Measurements from ENCODE around the gene TAF1C.

TAF1C gene

DNA sequence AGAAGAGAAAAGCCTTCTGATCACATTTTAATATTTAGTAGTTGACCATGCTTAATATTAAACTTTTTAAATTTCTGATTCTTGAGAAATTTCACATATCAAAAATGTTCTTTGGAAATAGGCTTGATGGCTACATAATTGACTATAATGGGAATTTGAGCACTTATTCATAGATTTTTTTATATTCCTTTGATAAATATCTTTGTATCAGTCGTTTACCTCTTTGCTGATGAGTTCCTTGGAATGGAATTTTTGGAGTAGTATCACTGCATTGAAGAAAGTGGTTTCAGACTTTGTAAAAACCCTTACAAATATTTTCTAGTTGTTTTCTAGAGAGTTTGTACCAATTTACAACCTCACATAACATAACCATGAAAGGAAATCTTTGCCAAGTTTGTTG, 27.1 kb downstream of the TAF1C start:
- no peak for DNase-seq (ENCODE audit: low spot score)

DNA sequence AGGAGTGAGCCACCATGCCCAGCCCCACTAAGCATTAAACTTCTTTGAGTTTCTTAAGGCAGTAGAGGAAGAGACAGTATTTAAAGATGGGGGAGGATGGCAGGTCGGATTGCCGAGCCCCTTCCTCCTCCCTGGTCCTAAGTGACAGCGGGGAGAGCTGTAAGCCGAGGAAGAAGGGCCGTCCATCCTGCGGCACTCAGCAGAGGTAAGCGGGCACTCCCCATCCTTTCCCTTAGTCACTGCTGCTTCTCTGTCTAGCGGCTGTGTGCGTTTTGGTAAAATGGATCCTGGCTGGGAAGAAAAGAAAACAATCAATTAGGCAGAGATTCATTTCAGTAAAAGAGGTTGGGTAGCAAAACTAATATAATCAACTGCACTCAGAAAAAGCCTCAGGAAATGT, 27.9 kb downstream of the TAF1C start:
- no peak for DNase-seq (ENCODE audit: low spot score)

DNA sequence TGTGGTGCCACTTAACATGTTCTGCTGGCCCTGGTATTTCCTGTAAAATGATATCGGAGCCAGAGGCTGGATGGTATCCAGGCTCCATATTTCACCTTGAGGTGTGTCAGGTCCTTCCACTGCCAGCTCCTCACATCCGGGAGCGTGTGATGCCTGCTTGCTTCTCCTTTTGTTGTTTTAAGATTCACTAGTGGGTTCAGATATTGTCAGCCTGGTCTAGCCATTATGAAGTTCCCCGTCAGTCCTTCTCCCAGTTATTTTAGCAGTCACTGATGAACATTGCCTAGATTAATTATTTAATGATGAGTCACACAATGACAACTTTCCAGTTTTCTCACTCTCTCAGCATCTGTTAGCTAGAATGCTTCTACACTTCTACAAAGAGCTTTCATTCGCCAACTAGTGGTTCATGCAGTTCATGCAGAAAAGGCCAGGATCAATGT, 30.5 kb downstream of the TAF1C start:
- no peak for DNase-seq (ENCODE audit: low spot score)

DNA sequence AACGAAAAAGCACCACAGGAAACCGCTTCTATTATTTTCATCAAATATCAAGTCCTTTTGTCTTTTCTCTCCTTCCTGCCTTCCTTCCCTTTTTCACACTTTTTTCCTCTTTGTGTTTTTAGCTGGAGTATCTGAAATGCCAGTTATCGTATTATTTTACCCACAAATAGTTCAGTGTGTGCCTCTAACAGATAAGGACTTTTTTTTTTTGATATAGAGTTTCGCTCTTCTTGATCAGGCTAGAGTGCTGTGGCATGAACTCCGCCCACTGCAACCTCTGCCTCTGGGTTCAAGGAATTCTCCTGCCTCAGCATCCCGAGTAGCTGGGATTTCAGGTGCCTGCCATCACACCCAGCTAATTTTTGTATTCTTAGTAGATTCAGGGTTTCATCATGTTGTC, 31.1 kb downstream of the TAF1C start:
- DNase-seq (ENCODE audit: low spot score): no peak

DNA sequence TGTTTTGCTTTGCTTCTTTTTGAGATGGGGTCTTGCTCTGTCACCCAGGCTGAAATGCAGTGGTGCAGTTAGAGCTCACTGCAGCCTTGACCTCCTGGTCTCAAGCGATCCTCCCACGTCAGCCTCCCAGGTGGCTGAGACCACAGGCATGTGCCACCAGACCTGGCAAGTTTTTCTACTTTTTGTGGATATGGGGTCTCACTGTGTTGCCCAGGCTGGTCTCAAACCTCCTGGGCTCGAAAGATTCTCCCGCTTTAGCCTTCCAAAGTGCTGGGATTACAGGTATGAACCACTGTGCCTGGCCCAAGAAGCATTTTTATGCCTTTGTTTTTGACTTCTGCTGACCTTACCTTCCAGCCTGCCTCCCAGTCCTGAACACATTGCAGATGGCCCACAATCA, 31.6 kb downstream of the TAF1C start:
- no peak for DNase-seq (ENCODE audit: low spot score)

DNA sequence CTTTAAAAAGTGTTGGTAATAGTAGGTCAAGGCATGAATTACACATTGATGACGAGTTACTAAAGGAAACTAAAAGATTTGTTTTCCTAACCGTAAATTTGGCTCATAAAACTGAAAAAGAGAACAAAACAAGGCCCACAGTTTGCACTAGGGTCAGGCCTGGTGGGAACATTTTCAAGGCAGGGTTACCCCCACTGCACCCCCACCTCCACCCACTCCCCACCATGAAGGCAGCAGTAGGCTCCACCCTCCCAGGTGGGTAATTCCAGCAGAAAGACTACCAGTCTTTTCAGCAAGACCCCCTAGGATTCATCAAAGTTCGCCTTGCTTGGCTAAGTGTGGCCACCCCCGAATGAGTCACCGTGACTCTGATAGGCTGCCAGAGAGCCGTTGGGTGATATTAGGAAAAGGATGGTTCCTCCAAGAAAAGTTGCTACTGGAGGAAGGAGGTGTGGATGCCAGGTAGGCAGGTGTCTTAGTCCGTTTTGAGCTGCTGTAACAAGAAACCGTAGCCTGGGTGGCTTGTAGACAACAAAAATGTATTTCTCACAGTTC, 33.1 kb downstream of the TAF1C start:
- peak; percentile 23 for DNase-seq (ENCODE audit: low spot score)

DNA sequence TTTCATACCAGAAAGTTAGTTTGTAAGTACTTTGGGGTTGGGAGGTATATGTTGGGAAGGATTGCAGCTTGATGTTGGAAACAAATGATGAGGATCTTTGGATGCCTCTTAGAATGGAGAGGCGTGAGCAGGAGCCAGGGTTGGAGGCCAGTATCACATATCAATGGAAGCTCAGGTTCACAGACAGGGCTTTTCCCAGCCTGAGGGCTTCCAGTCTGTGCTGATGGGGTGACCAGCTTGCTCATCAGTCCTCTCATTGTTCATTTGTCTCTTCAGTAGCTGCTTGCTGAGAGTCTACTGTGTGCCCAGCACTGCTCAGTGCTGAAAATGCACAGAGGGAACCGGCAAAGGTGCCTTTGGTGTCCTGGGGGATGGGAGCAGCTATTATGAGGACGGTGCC, 35.9 kb downstream of the TAF1C start:
- DNase-seq (ENCODE audit: low spot score): no peak

DNA sequence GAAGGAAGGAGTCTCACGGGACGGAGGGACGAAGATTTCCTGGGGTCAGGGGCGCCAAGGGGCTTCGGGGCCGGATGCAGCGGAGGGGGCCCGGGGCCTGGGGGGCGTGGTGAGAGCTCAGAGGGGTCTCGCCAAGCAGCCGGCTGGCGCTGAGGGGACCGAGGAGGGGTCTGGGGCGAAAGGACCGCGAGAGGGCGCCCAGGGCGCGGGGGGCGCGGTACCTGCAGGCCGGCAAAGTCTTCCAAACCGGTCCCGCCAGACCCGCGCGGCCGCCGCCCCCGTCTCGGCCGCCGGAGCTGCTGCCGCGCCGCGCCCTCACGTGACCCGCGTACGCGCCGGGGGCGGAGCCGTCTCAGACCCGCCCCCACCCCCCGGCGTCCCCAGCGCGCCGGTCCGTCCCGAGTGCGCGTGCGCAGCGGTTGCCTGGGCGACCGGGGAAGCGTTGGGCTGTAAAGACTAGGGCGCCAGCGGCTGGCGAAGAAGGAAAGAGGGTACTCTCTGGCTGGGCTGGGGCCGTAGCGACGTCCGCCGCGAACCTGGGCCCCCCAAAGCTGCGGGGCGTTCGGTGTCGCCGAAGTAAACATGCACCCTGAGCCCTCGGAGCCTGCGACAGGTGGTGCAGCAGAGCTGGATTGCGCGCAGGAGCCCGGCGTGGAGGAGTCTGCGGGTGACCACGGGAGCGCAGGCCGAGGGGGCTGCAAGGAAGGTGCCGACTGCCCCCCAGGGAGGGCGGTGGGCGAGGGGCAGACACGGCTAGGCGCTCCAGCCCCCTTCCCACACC, 41.8 kb downstream of the TAF1C start, which contains the start of the genes DNAAF1 and HSDL1:
Gene DNAAF1 (plus strand): TSS at position 450 of the 781 bp plus-strand sequence. CDS start 133 bp downstream, at position 583.
Gene HSDL1 (minus strand): TSS at position 319 of the 781 bp plus-strand sequence. CDS start 13,856 bp downstream, outside the sequence.
- DNase-seq (ENCODE audit: low spot score): peak; percentile 99

DNA sequence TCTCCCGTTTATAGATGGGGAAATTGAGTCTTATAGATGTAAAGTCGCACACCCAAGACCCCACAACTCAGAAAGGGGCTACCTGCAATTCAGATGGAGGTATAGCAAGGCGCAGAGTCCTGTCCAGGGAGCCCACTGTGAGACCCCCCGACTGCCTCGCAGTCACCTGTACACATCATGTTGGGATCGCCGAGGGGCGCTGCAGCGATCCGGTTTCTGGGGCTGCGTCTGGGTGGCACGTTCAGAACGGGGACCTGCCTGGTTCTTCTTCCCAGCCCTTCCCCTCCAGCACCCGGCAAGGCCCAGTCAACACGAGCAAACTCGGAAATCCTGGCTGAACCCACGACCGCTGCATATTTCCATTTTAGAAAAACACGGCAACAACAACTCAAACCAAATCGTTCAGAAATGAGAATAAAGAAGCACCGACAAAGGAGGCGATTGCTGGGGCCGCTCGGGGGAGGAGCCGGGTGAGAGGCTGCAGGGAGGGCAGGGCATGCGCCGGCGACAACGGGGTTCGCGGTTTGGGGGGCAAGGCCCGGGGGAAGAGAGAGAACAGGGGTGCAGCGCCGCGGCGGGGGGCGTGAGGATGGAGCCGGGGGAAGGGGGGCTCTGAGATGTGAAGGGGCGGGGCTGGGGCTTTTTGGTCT, 42.5 kb downstream of the TAF1C start:
- peak; percentile 41 for DNase-seq (ENCODE audit: low spot score)

DNA sequence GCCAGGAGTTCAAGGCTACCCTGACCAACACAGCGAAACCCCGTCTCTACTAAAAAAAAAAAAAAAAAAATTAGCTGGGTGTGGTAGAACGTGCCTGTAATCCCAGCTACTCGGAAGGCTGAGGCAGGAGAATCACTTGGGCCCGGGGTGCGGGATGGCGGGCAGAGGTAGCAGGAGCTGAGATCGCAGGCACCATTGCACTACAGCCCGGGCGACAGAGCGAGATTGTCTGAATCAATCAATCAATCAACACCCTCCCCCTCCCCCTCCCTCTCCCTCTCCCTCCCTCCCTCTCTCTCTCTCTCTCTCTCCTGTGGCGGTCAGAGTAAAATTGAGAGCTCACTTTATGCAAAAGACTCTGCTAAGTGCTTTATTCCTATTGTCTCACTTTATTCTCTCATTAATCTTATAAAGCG, 43.1 kb downstream of the TAF1C start:
- DNase-seq (ENCODE audit: low spot score): no peak

DNA sequence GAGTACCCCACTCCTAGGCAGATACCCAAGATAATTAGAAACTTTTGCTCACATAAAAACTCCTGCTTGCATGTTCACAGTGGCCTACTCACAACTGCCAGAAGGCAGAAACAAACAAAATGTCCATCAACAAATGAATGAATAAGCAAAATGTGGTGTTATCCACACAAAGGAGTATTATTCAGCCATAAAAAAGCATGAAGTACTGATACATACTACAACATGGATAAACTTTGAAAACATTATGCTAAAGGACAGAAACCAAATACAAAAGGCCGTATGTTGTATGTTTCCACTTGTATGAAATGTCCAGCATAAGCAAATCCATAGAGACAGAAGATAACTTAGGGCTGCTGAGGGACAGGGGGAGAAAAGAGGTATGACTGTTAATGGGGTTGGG, 43.8 kb downstream of the TAF1C start:
- DNase-seq (ENCODE audit: low spot score): no peak

DNA sequence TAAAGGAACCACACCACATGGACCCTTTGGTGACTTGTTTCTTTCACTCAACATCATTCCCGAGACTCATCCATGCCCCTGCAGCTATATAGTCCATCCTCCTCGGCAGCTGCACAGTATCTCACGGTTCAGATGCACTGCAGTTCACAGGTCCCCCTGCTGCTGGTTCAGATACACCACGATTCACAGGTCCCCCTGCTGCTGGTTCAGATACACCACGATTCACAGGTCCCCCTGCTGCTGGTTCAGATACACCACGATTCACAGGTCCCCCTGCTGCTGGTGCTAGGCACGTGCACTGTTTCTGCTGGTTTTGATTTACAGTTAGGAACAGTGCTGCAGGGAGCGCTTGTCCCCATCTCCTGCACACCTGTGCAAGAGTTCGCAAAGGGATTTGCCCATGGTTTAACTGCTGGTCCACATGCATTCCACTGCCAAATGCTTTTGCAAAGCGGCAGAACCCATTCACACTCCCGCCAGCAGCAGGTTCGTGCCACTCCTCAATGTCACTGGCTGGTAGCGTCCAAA, 45.6 kb downstream of the TAF1C start:
- no peak for DNase-seq (ENCODE audit: low spot score)

DNA sequence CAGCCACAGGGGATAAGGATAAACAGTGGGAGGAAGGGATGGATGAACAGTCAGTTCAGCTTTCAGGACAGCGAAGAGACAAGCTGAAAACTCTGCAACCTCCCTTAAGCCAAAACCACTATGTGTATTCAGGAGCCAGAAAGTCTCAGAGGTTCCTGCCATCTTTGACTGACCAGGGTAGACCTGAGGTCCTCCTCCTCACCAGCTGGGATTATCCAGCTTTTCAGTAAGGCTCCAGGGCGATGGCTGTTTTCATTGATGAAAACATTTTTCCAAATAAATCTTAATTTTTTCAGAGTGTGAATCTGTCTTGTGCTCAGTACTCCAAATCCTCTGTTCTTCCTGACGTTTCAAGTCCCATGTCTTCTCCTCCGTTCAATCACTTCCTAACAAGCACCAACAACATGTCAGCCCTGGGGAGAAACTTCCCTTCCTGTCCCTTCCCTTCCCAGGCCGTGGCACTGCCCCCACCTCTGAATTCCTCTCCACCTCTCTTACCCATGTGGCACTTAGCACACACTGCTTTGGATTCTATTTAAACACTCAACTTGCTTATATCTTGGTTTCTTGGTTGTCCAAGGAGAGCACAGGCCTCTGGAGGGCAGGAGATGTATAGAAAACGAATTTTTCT, 47.1 kb downstream of the TAF1C start:
- DNase-seq (ENCODE audit: low spot score): no peak

DNA sequence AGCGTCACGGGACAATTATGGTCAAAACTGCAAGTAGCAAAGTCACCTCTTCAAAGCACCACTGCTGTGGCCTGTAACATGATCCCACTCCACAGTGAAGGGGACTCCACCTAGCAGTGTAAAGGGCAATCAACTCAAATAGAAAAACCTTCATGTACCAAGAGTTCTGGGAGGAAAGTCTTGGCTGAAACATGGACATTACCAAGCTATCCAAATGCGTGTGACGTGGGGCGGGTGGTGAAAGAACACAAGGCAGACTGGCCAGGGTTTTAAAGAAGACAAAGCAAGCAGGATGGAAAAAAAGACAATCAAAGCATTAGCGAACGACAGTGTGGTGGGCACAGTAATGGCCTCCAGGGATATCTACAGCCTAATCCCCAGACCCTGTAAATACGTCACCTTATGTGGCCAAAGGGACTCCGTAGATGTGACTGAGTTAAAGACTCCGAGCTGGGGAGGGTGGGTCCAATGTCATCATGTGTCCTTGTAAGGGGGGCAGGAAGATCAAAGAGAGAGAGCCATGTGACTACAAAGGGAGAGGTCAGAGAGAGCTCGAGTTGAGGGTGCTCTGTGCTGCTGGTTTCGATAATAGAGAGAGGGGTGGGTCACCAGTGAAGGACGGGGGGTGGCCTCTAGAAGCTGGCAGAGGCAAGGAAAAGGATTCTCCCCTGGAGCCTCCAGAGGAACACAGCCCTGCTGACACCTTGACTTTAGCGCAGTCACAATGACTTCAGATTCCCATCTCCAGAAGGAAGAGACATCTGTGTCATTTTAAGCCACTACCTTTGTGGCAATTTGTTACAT, 47.8 kb downstream of the TAF1C start:
- peak; percentile 28 for DNase-seq (ENCODE audit: low spot score)

DNA sequence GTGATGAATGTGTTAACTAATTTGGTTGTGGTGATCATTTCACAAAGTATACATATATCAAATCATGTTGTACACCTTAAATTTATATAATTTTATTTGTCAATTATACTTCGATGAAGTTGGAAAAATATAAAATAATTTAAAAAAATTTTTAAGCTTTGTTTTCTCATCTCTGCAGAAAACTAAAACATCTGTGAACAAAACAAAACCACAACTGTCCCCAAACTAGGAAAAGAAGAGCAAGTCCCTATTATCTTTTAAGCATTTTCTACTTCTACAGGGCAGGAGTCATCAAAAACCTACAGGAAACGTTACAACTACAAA, 48.4 kb downstream of the TAF1C start:
- no peak for DNase-seq (ENCODE audit: low spot score)

DNA sequence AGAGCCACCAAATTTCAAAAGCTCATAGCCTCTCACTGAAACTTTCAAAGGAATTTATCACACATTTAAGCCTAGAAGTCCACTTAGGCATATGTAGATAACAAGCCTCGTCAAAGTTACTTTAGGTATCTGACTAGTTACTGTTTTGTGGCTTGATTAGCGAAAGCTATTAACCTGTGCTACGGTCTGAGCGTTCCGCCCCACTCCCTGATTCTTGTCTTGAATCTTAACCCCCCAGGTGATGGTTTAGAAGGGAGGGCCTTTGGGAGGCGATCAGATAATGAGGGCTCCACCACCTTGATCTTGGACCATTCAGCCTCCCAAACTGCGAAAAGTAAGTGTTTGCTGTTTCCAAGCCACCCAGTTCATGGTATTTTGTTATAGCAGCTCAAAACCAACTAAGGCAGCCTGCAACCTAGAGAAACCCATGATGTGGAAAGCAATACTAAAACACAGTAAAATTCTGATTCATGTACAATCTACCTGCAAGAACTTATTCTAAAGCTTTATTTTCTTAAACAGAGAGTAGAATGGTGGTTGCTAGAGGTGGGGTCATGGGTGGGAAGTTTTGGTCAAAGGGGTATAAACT, 49.0 kb downstream of the TAF1C start:
- DNase-seq (ENCODE audit: low spot score): no peak

DNA sequence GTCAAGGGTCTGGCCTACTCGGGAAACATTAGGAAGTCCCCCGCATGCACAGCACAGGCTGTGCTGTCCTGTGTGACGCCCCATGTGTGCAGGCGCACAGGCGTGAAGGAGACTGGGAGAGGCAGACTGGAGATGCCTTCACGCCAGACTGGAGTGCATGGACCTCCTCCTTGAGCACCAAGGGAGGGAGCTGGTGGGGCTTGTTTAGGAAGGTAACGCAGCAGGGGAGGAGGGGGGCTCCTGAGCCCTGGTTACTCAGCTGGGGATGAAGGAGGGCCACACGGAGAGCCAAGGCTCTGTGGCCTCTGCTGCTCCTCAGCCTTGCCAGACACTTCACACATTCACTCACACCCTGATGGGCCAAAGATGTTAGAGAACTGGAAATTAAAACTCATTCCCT, 49.6 kb downstream of the TAF1C start:
- DNase-seq (ENCODE audit: low spot score): no peak

DNA sequence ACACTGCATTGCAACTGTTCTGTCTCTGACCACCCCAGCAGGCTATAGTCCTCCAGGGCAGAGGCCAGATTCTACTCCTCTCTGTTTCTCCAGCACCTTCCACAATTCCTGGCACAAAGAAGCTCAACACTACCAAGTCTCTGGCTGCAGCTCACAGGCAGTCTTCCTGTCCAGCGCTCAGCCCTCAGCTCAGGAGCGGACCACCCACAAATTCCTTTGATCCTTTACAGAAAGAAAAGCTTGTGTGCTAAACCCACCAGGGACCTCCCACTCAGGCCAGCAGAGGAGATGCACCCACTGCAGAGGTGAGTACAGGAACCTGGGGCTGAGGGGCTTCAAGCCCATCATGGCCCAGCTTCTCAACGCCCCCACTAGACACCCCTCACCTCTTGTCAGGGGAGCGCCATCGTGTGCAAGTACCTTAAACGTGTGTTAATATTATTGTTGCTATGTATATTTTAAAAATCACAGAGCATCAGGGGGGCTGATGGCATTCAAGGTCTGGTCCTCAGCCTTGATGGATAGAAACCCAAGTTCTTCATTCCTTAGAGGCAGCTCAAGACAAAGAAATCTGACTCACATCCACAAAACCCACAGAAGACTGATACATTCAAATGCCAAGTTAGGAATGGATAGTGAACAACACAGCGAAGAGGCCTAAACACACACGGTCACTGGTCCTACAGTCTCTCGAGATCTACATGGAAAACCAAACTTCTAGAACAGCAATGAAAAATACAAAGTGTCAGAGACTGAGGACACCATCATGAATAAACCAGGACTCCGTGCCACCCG, 50.3 kb downstream of the TAF1C start:
- DNase-seq (ENCODE audit: low spot score): peak; percentile 35

DNA sequence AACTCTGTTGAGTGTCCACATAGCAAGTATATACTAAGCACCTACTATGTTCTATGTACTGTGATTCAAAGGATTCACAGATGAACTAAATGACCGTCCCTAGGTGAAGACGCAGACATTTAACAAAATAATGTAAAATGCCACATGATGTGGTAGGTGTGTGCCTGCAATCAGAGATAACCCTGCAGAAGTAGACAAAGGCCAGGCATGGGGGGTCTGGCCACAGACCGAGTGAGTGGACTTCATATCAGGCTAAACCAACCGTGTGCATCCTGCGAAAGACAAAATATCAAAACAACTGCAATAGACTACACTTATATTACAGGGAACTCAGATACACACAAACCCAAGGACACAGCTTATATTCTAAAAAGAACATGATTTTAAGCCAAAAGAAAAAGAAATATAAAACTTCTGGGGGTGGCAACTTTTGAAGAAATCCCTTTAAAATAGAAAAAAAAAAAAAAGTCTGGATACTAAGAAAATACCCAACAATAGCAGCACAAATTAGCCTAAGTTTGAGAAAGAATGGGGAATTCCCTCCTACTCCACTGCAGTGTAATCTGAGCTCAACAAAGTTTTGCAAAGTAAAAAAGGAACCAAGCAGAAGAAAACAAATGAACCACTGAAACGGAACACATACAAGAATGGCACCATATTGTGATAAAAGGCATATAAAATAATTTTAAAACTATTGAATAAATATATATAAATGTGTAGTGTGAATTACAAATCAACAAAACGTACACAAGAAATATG, 54.2 kb downstream of the TAF1C start:
- DNase-seq (ENCODE audit: low spot score): no peak

DNA sequence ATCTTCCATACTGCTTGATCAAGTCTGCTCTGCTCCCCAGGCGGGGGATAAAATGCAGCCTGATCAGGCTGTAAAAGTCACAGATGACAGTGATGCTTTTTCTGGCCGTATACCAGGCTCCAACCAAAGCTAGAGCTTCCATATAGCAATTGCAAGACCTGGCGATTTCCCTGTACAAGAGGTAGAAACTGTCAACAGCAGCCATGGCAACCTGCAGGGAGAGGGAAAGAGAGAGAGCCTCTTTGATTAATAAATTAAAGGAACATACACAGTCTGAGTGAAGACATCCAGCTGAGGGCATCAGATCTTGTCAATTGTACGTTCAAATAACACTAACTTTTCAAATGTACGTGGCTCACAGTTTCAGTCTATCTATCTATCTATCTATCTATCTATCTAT, 55.7 kb downstream of the TAF1C start:
- DNase-seq (ENCODE audit: low spot score): no peak
